ENCODE measurements around the gene CTBP1. TPM values are rescaled to one million over a fixed set of nuclear protein-coding genes. Genes with fewer than 3 reads are reported as not detected.
A peak's percentile ranks its signal among the peaks of the same experiment; 100 is the strongest.

The CTBP1 gene
- total RNA-seq, 1 donor from 2014 or later, result 112 TPM

DNA sequence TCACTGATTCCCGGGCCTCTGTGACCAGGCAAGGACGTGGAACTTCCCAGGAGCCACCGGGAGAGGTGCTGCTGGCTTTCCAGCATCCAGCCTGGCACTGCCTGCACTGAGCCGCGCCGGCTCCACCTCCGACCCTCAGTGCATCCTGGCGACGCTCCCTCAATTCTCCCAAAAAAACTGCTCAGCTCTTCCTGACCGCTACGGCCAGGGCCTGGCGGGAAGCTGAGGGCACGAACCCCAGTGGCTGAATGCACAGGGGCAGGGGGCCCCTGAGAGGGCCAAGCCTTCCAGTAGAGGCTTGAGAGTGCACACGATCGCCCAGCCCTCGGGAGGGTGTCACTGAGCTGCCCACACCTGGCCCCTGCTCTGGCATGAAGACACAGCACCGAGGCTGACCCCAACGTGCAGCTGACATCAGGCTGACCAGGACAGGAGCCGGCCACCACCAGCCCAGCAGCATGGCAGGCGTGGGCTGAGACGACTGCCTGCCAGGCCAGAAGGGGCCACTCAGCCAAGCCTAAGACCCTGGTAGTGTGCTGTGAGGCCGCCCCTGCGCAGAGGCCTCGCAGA lies 6.9 kb downstream of the CTBP1 start:
- H3K27ac ChIP-seq (replicated peaks), result no peak overlapping the region
- H3K4me3 ChIP-seq, result no peak overlapping the region
- DNase-seq, result peak; percentile 12
- intact Hi-C loops (cut with micrococcal nuclease), result no loop called here
- peaks cover 68% of the 10 kb centered on the region for H3K4me1 ChIP-seq
- no peaks in the 10 kb centered on the region for H3K9me3 ChIP-seq (replicated peaks)
- H3K27me3 ChIP-seq (ENCODE audit: low read depth), result no peaks in the 10 kb centered on the region
- TF ChIP-seq, protein P1, sequence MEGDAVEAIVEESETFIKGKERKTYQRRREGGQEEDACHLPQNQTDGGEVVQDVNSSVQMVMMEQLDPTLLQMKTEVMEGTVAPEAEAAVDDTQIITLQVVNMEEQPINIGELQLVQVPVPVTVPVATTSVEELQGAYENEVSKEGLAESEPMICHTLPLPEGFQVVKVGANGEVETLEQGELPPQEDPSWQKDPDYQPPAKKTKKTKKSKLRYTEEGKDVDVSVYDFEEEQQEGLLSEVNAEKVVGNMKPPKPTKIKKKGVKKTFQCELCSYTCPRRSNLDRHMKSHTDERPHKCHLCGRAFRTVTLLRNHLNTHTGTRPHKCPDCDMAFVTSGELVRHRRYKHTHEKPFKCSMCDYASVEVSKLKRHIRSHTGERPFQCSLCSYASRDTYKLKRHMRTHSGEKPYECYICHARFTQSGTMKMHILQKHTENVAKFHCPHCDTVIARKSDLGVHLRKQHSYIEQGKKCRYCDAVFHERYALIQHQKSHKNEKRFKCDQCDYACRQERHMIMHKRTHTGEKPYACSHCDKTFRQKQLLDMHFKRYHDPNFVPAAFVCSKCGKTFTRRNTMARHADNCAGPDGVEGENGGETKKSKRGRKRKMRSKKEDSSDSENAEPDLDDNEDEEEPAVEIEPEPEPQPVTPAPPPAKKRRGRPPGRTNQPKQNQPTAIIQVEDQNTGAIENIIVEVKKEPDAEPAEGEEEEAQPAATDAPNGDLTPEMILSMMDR (IDR thresholded peaks at IDR 0.05; ENCODE audit: borderline replicate concordance), result no peak
- H3K36me3 ChIP-seq, result peaks cover 27% of the 10 kb centered on the region

DNA sequence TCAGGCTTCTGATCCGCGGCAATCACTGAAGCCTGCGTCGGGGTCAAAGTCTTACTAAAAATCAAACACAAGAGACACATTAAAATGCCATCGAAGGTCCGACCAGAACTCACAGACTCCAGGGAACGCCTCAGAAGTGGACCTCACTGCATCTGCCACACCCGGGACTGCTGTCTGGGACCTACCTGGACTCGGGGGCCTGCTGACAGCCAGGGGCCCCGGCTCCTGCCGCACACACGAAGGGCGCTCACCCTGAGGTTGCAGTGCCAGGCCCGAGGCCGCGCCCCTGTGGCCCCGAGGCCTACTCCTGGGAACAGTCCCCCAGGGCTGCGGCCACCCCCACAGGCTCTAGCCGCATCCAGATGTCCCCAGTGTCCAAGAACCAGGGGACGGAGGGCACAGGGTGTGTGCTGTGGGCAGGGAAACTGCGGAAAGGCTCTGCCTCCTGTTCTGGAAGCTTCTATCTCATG lies 7.4 kb downstream of the CTBP1 start:
- Histone ChIP-seq H3K27me3 (ENCODE audit: low read depth) (no peaks in the 10 kb centered on the region), H3K4me1 (peaks cover 63% of the 10 kb centered on the region), H3K36me3 (peaks cover 27% of the 10 kb centered on the region), H3K4me3 (no peak overlapping the region), H3K27ac (replicated peaks) (no peak overlapping the region), H3K9me3 (replicated peaks) (no peaks in the 10 kb centered on the region)
- DNase-seq, result peak; percentile 13
- TF ChIP-seq, protein P1 (IDR thresholded peaks at IDR 0.05; ENCODE audit: borderline replicate concordance), result no peak
- intact Hi-C loops (cut with micrococcal nuclease), result no loop called here

DNA sequence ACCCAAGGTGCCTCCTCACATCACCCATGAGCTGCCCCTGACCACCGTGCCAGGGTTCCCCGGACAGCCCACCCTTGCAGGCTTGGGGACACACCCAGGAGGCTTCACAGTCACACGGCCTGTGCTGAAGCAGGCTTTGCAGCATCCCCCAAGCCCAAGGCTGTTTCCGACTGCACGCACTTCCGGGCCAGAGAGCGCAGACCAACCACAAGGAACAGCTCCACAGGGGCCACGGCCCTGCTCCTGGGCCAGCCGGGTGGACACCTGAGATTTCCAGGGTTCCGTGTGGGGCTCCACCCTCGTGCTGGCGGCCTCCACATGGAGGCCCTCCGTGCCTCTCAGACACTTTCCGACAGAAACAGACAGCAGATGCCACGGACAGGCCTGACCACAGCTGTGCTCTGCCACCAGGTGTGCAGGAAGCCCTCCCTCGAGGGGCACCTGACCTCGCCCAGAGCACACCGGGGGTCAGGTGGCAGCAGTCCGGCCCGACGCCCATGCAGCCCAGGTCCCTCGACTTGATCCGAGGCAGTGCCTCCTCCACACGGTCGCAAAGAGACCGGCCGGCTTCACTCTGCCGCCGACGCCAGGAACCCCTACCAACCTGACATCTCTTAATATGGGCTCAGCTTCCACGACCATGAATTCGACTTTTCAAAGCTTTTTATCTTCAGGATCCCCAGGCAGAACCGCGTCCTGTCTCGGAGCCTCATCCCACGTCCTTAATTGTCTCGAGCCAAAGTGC lies 8.0 kb downstream of the CTBP1 start:
- H3K27me3 ChIP-seq (ENCODE audit: low read depth), result no peaks in the 10 kb centered on the region
- intact Hi-C loops (cut with micrococcal nuclease), result no loop called here
- peaks cover 32% of the 10 kb centered on the region for H3K36me3 ChIP-seq
- TF ChIP-seq, protein P1 (IDR thresholded peaks at IDR 0.05; ENCODE audit: borderline replicate concordance), result no peak
- no peak overlapping the region for H3K4me3 ChIP-seq
- H3K27ac ChIP-seq (replicated peaks), result no peak overlapping the region
- DNase-seq, result no peak
- no peaks in the 10 kb centered on the region for H3K9me3 ChIP-seq (replicated peaks)
- peaks cover 57% of the 10 kb centered on the region for H3K4me1 ChIP-seq

DNA sequence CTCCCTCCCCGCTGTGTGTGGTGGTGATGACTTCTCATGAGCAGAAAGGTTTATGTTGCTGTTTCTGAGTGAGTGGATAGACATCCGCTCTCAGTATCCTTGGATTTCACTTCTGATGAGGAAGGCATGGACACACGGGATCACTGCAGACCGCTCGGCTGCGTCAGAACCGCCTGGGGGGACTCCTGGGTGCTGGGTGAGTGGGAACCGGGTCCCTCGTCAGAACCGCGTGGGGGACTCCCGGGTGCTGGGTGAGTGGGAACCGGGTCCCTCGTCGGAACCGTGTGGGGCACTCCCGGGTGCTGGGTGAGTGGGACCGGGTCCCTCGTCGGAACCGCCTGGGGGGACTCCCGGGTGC lies 9.0 kb downstream of the CTBP1 start:
- DNase-seq, result no peak
- TF ChIP-seq, protein P1 (IDR thresholded peaks at IDR 0.05; ENCODE audit: borderline replicate concordance), result no peak
- peaks cover 41% of the 10 kb centered on the region for H3K36me3 ChIP-seq
- no peaks in the 10 kb centered on the region for H3K9me3 ChIP-seq (replicated peaks)
- no peak overlapping the region for H3K4me3 ChIP-seq
- intact Hi-C loops (cut with micrococcal nuclease), result no loop called here
- no peaks in the 10 kb centered on the region for H3K27me3 ChIP-seq (ENCODE audit: low read depth)
- peaks cover 55% of the 10 kb centered on the region for H3K4me1 ChIP-seq
- H3K27ac ChIP-seq (replicated peaks), result no peak overlapping the region

DNA sequence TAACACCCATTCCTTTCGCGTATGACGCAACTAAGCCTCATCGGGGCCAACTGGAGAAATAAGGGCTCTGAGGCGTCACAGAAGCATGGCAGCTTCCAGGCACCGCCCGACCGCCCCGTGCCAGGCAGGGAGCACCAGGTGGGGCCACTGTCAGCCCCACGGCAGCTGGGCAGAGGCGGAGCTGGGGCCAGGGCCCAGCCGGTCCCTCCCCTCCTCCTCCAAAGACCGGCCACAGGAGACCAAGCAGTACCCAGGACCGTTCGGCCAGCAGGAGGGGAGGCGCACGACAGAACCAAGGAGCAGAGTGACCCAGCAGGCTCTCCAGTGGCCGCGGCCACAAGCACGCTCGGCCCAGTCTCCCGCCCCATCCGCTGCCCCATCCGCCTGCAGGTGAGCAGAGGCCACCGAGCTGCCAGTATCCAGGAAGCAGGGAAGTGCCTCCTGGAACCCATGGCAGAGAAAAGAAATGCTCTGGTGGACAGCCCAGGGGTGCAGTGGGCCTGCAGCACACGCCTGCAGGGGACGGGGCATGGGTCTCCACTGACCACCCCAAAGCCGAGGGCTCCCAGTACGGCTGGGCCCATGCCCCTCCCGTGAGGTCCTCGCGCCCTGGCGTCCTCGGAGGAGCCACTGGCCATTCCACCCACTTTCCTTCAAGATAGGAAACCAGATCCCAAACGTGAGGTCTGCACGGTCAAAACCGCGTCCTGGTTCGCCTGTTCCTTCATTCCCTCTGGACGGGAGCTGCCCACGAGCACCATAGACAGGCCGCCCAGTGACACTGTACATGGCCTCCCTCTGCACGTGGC lies 9.6 kb downstream of the CTBP1 start:
- peaks cover 47% of the 10 kb centered on the region for H3K36me3 ChIP-seq

More for the DNA sequence above, 9.6 kb downstream of the CTBP1 start:
- DNase-seq, result peak; percentile 12
- H3K9me3 ChIP-seq (replicated peaks), result no peaks in the 10 kb centered on the region
- TF ChIP-seq, protein P1 (IDR thresholded peaks at IDR 0.05; ENCODE audit: borderline replicate concordance), result no peak
- intact Hi-C loops (cut with micrococcal nuclease), result no loop called here
- H3K27ac ChIP-seq (replicated peaks), result no peak overlapping the region
- no peak overlapping the region for H3K4me3 ChIP-seq
- H3K4me1 ChIP-seq, result peaks cover 55% of the 10 kb centered on the region
- no peaks in the 10 kb centered on the region for H3K27me3 ChIP-seq (ENCODE audit: low read depth)

Data from left ventricle myocardium inferior (tissue), 1 donor.